Measurements from ENCODE around the gene KLC4.

GRCh38 chr6:43077981-43078511 lies 18.6 kb downstream of the KLC4 start:
- no peak for TF ChIP-seq ZNF274 (IDR thresholded peaks at IDR 0.05; ENCODE audit: low read depth, low read length)
- no peak for TF ChIP-seq SUZ12 (IDR thresholded peaks at IDR 0.05; ENCODE audit: extremely low read depth, insufficient read depth, insufficient read length)
- no peak for TF ChIP-seq YY1 (IDR thresholded peaks at IDR 0.05; ENCODE audit: insufficient read depth, insufficient read length)
